A673 (cell line): ENCODE measurements around the gene PTPMT1.

Experiments used
- CTCF ChIP-seq: fragments of 300-800, 200-600 bp; sonication (generic); conservative IDR thresholded peaks from 2 replicates; pipeline ENCODE4 v1.5.1; 2017; ENCODE audit warnings: low read depth, mild to moderate bottlenecking, antibody characterized with exemption, low read length, moderate library complexity, mixed read lengths
- EZH2 ChIP-seq: fragments of 200-600 bp; sonication (generic); IDR thresholded peaks from 2 replicates; pipeline ENCODE4 v1.6.1; 2017; ENCODE audit warnings: borderline replicate concordance, low read depth, mild to moderate bottlenecking, mixed read lengths, antibody characterized with exemption, low read length; ENCODE audit not compliant: poor library complexity, severe bottlenecking

- no peak for TF ChIP-seq CTCF
- TF ChIP-seq EZH2: no peak
Observed at GRCh38 chr11:47577460-47578041, 12.2 kb downstream of the PTPMT1 start.
